ENCODE results near the gene ABCG2.

The ABCG2 gene

DNA sequence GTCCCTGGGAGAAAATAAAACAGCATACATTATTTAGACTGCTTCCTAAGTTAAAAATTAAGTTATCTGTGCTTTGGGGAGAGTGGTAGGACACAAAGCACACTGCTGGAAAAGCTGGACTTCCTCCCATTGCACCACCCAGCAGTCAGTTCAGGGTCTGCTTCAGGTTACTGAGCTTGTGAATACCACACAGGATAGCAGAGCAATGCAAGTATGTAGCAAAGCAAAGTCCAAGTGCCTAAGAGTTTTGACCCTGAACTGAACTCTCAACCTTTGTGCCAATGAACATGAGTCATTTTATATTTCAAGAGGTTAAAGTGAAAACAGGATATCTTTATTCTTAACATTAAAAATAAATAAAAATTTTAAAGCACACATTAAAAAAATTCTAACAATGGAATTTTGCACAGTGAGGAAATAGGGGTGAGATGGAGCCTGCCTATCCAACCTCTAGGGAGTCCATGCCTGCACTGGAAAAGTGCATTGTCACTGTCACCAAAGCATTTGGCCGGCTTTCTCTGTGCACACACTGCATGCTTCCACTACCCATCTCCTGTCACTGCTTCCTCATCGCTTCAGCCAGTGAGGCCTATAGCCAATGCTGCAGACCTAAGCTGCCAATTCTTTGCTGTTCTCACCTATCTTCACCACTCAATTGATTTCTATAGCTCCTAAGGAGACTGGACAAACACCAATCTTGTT lies 50.9 kb downstream of the ABCG2 start:
- TF ChIP-seq POLR2AphosphoS5 (IDR thresholded peaks at IDR 0.05; ENCODE audit: low read depth, low read length) (no peak), TAF1 (IDR thresholded peaks at IDR 0.05; ENCODE audit: borderline replicate concordance, insufficient read depth, low read length) (no peak), FOXP2 (optimal IDR thresholded peaks at IDR 0.05; ENCODE audit: borderline replicate concordance, extremely low read depth, extremely low read length, insufficient read depth) (no peak), SIN3A (IDR thresholded peaks at IDR 0.05; ENCODE audit: borderline replicate concordance, insufficient read depth, low read length) (no peak)
- TF ChIP-seq, protein P1, sequence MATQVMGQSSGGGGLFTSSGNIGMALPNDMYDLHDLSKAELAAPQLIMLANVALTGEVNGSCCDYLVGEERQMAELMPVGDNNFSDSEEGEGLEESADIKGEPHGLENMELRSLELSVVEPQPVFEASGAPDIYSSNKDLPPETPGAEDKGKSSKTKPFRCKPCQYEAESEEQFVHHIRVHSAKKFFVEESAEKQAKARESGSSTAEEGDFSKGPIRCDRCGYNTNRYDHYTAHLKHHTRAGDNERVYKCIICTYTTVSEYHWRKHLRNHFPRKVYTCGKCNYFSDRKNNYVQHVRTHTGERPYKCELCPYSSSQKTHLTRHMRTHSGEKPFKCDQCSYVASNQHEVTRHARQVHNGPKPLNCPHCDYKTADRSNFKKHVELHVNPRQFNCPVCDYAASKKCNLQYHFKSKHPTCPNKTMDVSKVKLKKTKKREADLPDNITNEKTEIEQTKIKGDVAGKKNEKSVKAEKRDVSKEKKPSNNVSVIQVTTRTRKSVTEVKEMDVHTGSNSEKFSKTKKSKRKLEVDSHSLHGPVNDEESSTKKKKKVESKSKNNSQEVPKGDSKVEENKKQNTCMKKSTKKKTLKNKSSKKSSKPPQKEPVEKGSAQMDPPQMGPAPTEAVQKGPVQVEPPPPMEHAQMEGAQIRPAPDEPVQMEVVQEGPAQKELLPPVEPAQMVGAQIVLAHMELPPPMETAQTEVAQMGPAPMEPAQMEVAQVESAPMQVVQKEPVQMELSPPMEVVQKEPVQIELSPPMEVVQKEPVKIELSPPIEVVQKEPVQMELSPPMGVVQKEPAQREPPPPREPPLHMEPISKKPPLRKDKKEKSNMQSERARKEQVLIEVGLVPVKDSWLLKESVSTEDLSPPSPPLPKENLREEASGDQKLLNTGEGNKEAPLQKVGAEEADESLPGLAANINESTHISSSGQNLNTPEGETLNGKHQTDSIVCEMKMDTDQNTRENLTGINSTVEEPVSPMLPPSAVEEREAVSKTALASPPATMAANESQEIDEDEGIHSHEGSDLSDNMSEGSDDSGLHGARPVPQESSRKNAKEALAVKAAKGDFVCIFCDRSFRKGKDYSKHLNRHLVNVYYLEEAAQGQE (IDR thresholded peaks at IDR 0.05; ENCODE audit: insufficient read depth in 1 of 2, low read depth in 2 of 2, low read length in 2 of 2) = no peak

DNA sequence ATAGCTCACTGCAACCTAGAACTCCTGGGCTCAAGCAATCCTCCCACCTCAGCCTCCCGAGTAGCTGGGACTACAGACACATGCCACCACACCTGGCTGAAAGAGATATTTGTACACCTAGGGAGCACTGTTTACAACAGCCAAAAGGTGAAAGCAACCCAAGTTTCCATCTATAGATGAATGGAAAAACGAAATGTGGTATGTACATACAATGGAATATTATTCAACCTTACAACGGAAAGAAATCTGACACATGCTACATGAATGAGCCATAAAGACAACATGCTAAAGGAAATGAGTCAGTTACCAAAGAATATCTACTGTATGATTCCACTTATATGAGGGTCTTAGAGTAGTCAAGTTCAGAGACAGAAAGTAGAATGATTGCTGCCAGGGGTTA lies 52.2 kb downstream of the ABCG2 start:
- TF ChIP-seq POLR2AphosphoS5 (IDR thresholded peaks at IDR 0.05; ENCODE audit: low read depth, low read length) (no peak), TAF1 (IDR thresholded peaks at IDR 0.05; ENCODE audit: borderline replicate concordance, insufficient read depth, low read length) (no peak), FOXP2 (optimal IDR thresholded peaks at IDR 0.05; ENCODE audit: borderline replicate concordance, extremely low read depth, extremely low read length, insufficient read depth) (no peak), SIN3A (IDR thresholded peaks at IDR 0.05; ENCODE audit: borderline replicate concordance, insufficient read depth, low read length) (no peak)
- TF ChIP-seq, protein P1 (IDR thresholded peaks at IDR 0.05; ENCODE audit: insufficient read depth in 1 of 2, low read depth in 2 of 2, low read length in 2 of 2) = no peak

DNA sequence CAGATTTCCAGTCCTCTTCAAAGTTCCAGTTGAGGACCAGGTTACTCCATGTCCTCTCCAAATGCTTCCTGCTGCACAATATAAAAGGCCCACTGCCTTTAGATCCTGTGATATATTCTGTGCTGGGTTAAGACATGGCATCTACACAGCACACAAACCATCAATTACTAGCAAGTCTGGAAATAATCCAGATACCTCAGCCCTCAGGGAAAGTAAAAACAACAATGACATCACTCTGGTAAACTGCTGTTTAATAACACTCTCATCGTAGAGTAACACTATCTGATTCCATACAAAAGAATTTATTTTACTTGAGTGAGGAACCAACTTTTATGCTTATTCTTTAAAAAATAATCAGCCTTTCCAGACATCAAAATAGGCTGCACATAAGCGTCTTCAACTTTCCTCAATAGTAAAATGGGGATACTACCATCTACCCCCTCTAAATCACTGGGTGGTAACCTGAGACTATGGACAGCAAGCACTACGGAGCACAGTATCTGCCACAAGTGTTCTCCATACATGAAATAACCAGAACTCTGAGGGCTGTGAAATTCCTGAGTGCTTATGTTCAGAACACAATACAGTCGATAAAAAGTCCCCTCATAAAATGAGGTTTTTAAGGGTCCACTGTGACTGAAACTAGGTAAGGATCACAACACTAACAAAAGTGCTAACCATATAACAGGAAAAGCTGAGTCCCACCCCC lies 53.4 kb downstream of the ABCG2 start:
- TF ChIP-seq, protein P1 (IDR thresholded peaks at IDR 0.05; ENCODE audit: insufficient read depth in 1 of 2, low read depth in 2 of 2, low read length in 2 of 2) = no peak
- no peak for TF ChIP-seq TAF1 (IDR thresholded peaks at IDR 0.05; ENCODE audit: borderline replicate concordance, insufficient read depth, low read length)
- no peak for TF ChIP-seq SIN3A (IDR thresholded peaks at IDR 0.05; ENCODE audit: borderline replicate concordance, insufficient read depth, low read length)
- TF ChIP-seq POLR2AphosphoS5 (IDR thresholded peaks at IDR 0.05; ENCODE audit: low read depth, low read length) = no peak

DNA sequence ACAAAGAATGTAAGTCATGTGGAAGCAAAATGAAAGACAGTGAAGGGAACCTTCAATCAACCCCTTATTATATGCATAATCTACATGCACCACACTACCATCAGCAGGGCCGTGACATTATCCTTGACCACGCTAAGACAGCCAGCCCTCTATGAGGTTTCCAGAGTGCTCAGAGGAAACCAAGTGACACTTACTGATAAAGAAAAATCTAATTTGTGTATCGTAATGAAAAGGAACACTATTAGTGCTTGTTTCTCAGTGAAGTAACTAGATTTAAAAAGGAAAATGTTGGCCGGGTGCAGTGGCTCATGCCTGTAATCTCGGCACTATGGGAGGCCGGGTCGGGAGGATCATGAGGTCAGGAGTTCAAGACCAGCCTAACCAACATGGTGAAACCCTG lies 56.4 kb downstream of the ABCG2 start:
- TF ChIP-seq POLR2AphosphoS5 (IDR thresholded peaks at IDR 0.05; ENCODE audit: low read depth, low read length) = no peak
- no peak for TF ChIP-seq TAF1 (IDR thresholded peaks at IDR 0.05; ENCODE audit: borderline replicate concordance, insufficient read depth, low read length)
- no peak for TF ChIP-seq FOXP2 (optimal IDR thresholded peaks at IDR 0.05; ENCODE audit: borderline replicate concordance, extremely low read depth, extremely low read length, insufficient read depth)
- TF ChIP-seq, protein P1 (IDR thresholded peaks at IDR 0.05; ENCODE audit: insufficient read depth in 1 of 2, low read depth in 2 of 2, low read length in 2 of 2) = no peak
- no peak for TF ChIP-seq SIN3A (IDR thresholded peaks at IDR 0.05; ENCODE audit: borderline replicate concordance, insufficient read depth, low read length)

Measured in PFSK-1 (cell line).